PFSK-1 (cell line): ENCODE data around the gene TLR9. TPM values are rescaled to one million over a fixed set of nuclear protein-coding genes. Genes with fewer than 3 reads are reported as not detected.

Experiments used
- FOXP2 ChIP-seq: optimal IDR thresholded peaks from 2 replicates; pipeline ENCODE3; 2011; ENCODE audit warnings: borderline replicate concordance, control low read depth, inconsistent platforms; ENCODE audit not compliant: insufficient read depth; ENCODE audit errors: extremely low read length, extremely low read depth
- POLR2AphosphoS5 ChIP-seq: IDR thresholded peaks from 2 replicates; pipeline ENCODE4 v1.6.1; 2012; ENCODE audit warnings: low read depth, mild to moderate bottlenecking, control low read depth, low read length, moderate library complexity
- SIN3A ChIP-seq: IDR thresholded peaks from 2 replicates; pipeline ENCODE4 v1.6.1; 2012; ENCODE audit warnings: mild to moderate bottlenecking, low read length, moderate library complexity, borderline replicate concordance; ENCODE audit not compliant: insufficient read depth
- TAF1 ChIP-seq: IDR thresholded peaks from 2 replicates; pipeline ENCODE4 v1.6.1; 2012; ENCODE audit warnings: low read length, control low read depth, borderline replicate concordance; ENCODE audit not compliant: insufficient read depth
- polyA plus RNA-seq: library from polyadenylated mRNA; unstranded; fragments of >200 nt; gene quantifications from one replicate; pipeline ENCODE4 v1.2.1, GENCODE V29; 2012; ENCODE audit warnings: low read depth, missing spikeins; ENCODE audit not compliant: insufficient read length
- TF ChIP-seq, protein P1 (sequence below), 2 experiments: IDR thresholded peaks; 2 replicates each; pipeline versions ENCODE4 v1.6.1 to v1.8.0; 2011 to 2012; ENCODE audit warnings: low read depth in 2 of 2, low read length in 2 of 2, control low read depth in 1 of 2, inconsistent platforms in 1 of 2, mild to moderate bottlenecking in 1 of 2, moderate library complexity in 1 of 2; ENCODE audit not compliant: insufficient read depth in 1 of 2

TLR9 gene, protein sequence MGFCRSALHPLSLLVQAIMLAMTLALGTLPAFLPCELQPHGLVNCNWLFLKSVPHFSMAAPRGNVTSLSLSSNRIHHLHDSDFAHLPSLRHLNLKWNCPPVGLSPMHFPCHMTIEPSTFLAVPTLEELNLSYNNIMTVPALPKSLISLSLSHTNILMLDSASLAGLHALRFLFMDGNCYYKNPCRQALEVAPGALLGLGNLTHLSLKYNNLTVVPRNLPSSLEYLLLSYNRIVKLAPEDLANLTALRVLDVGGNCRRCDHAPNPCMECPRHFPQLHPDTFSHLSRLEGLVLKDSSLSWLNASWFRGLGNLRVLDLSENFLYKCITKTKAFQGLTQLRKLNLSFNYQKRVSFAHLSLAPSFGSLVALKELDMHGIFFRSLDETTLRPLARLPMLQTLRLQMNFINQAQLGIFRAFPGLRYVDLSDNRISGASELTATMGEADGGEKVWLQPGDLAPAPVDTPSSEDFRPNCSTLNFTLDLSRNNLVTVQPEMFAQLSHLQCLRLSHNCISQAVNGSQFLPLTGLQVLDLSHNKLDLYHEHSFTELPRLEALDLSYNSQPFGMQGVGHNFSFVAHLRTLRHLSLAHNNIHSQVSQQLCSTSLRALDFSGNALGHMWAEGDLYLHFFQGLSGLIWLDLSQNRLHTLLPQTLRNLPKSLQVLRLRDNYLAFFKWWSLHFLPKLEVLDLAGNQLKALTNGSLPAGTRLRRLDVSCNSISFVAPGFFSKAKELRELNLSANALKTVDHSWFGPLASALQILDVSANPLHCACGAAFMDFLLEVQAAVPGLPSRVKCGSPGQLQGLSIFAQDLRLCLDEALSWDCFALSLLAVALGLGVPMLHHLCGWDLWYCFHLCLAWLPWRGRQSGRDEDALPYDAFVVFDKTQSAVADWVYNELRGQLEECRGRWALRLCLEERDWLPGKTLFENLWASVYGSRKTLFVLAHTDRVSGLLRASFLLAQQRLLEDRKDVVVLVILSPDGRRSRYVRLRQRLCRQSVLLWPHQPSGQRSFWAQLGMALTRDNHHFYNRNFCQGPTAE
- 0.11 TPM for polyA plus RNA-seq

DNA sequence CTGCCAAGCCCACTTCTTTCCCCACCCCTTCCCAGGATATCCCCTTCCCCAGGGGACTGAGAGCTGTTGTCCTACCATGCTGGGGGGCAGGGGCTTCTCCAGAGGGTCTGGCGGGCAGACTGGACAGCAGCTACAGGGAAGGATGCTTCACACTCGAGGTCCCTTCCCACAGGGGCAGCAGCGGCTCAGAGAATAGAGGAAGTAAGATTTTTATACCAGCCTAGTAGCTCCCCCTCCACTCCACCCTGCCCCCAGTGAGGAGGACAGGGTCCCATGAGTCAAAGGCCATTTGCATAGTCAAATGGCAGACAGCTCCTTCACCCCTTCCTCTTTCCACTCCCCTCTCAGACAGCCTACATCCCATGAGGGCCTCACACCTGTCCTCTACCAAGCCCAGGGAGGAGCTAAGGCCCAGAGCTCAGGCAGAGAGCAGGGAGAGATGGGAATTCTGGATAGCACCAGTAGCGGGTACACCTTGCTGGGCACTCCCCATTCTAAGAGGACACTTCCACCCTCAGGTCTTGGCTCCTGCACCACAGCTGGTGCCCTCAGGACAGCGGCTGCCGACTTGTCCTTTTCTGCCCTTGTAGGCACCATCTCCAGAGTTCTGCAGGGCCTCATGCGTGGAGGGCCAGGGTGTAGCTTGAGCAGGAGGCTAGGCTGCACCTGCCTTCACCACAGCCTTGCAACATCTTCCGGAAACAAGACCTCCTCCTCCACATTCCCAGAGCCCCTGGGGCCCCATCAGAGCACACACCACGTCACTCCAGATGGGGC lies at the start of gene TLR9:
Gene TLR9, minus strand, starts transcription at position 194 of the 777 bp plus-strand sequence. Its CDS starts 116 bp downstream, at position 78.
- TF ChIP-seq TAF1 (no peak), FOXP2 (no peak), POLR2AphosphoS5 (no peak), SIN3A (no peak)
- TF ChIP-seq, protein P1, sequence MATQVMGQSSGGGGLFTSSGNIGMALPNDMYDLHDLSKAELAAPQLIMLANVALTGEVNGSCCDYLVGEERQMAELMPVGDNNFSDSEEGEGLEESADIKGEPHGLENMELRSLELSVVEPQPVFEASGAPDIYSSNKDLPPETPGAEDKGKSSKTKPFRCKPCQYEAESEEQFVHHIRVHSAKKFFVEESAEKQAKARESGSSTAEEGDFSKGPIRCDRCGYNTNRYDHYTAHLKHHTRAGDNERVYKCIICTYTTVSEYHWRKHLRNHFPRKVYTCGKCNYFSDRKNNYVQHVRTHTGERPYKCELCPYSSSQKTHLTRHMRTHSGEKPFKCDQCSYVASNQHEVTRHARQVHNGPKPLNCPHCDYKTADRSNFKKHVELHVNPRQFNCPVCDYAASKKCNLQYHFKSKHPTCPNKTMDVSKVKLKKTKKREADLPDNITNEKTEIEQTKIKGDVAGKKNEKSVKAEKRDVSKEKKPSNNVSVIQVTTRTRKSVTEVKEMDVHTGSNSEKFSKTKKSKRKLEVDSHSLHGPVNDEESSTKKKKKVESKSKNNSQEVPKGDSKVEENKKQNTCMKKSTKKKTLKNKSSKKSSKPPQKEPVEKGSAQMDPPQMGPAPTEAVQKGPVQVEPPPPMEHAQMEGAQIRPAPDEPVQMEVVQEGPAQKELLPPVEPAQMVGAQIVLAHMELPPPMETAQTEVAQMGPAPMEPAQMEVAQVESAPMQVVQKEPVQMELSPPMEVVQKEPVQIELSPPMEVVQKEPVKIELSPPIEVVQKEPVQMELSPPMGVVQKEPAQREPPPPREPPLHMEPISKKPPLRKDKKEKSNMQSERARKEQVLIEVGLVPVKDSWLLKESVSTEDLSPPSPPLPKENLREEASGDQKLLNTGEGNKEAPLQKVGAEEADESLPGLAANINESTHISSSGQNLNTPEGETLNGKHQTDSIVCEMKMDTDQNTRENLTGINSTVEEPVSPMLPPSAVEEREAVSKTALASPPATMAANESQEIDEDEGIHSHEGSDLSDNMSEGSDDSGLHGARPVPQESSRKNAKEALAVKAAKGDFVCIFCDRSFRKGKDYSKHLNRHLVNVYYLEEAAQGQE (IDR thresholded peaks at IDR 0.05; ENCODE audit: insufficient read depth in 1 of 2, low read depth in 2 of 2, low read length in 2 of 2), result no peak

DNA sequence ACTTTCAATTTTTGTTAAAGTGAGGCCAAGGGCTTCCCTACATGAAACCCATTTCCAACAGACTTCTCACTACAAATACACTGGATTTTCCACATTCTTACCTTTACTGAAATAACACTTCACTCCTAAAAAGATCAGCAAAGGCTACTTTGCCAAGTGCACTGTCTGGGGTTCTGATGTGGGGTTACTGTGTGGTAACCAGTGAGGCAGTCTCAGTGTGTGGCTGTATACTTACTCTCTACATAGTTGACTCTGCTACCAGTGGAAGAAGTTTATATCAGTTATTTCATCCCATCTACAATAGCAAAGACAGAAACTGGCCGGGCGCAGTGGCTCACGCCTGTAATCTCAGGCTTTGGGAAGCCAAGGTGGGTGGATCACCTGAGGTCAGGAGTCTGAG lies 47.4 kb upstream of the TLR9 start:
- no peak for TF ChIP-seq SIN3A
- TF ChIP-seq POLR2AphosphoS5, result no peak
- TF ChIP-seq, protein P1 (IDR thresholded peaks at IDR 0.05; ENCODE audit: insufficient read depth in 1 of 2, low read depth in 2 of 2, low read length in 2 of 2), result no peak
- TF ChIP-seq FOXP2, result no peak
- no peak for TF ChIP-seq TAF1

DNA sequence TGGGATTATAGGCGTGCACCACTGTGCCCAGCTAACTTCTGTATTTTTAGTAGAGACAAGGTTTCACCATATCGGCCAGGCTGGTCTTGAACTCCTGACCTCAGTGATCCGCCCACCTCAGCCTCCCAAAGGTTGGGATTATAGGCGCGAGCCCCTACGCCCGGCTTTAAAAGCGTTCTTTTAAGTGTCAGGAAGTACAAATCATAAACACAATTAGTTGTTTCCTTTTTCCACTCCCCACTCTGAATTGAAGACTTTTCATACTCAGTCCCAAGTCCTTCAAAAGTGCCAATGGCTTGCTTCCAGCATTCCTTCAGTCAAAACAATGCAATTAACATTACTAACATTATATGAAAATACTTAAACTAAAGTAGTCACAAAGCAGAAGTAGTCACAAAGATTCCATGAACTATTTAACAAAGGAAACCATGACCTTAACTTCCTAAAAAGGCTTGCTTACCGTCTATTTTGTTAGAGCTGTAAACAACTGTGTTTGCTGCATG lies 44.9 kb upstream of the TLR9 start:
- TF ChIP-seq FOXP2 (no peak), SIN3A (no peak), POLR2AphosphoS5 (no peak), TAF1 (no peak)
- TF ChIP-seq, protein P1 (IDR thresholded peaks at IDR 0.05; ENCODE audit: insufficient read depth in 1 of 2, low read depth in 2 of 2, low read length in 2 of 2), result no peak

DNA sequence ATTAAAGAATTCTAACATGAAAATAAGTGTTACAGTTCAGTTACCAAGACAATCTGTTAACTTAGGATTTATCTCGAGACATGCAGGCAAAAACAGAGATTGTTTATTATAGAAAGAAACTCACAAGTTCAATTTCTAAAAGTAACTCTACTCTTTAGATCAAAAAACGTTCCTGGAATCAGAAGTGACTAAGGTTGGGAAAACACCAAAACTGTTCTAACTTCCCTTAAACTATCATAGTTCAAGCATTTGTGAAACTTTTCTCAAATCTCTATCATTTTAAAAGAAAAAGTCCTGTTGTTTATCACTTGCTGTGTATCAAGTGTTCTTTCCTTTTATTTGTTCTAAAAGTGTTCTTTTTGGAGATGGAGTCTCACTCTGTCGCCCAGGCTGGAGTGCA lies 44.3 kb upstream of the TLR9 start:
- TF ChIP-seq TAF1 (no peak), SIN3A (no peak), FOXP2 (no peak), POLR2AphosphoS5 (no peak)
- TF ChIP-seq, protein P1 (IDR thresholded peaks at IDR 0.05; ENCODE audit: insufficient read depth in 1 of 2, low read depth in 2 of 2, low read length in 2 of 2), result no peak
